ENCODE results near the gene DBT.

Gene DBT

DNA sequence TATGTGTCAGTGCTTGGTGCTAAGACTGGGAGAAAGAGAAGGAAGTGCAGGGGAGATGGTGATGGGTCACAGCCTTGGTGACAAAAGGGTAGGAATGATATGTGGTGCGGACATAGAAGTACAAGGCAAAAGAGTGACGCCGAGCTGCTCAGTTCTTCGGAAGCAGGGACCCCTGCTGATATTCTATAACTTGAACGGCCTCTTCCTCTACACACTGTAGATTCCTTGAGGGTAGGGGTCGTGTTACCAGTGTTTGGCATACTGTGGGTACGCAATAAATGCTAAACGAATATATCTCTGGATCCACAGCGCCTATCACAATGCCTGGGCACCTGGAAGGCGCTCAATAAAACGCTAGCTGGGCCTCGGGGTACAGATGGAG lies 488 bp downstream of the DBT start:
- no peaks in the 10 kb centered on the region for H3K36me3 ChIP-seq (ENCODE audit: control insufficient read depth in 1 of 2, insufficient read depth in 2 of 2, low read length in 2 of 2)
- peak overlapping the region; percentile 91 for H4K8ac ChIP-seq (ENCODE audit: low read depth, low read length)
- no peak overlapping the region for H3K23ac ChIP-seq (ENCODE audit: low read length)
- H3K14ac ChIP-seq (ENCODE audit: low read length), result peak overlapping the region; percentile 83
- peak overlapping the region; percentile 19 for H2BK120ac ChIP-seq (ENCODE audit: insufficient read depth, low read length, poor library complexity)
- H3K4me1 ChIP-seq (ENCODE audit: control insufficient read depth in 1 of 2, insufficient read depth in 2 of 2, low read length in 2 of 2), result peaks cover 0 to 5% of the 10 kb centered on the region in 2 experiments
- H2AK5ac ChIP-seq (ENCODE audit: low read length), result no peak overlapping the region
- H3K27me3 ChIP-seq (ENCODE audit: insufficient read depth, low read length), result no peaks in the 10 kb centered on the region
- peak overlapping the region; percentile 98 for H3K4me3 ChIP-seq (ENCODE audit: low read depth, low read length)
- no peaks in the 10 kb centered on the region for H3K9me3 ChIP-seq (ENCODE audit: insufficient read depth, low read depth, low read length)
- H2BK12ac ChIP-seq (ENCODE audit: low read length), result no peak overlapping the region
- H3K4me2 ChIP-seq (ENCODE audit: low read length), result peak overlapping the region; percentile 76
- WGBS (ENCODE audit: extremely low coverage, insufficient coverage, insufficient read length), result no CpG with 5 or more reads among the region's 12 CpGs
- peak overlapping the region; percentile 99 for H3K9ac ChIP-seq (ENCODE audit: low read length)
- no peak overlapping the region for H3K27ac ChIP-seq (ENCODE audit: low read depth, low read length)
- no peak for DNase-seq
- H4K12ac ChIP-seq (ENCODE audit: low read depth, low read length), result peak overlapping the region; percentile 54
- H2AFZ ChIP-seq (ENCODE audit: insufficient read depth, low read length, poor library complexity), result peak overlapping the region; percentile 53
- H4K91ac ChIP-seq (ENCODE audit: low read depth, low read length), result peak overlapping the region; percentile 64
- H3K79me2 ChIP-seq (ENCODE audit: control insufficient read depth, insufficient read depth, low read length, poor library complexity), result peaks cover 6% of the 10 kb centered on the region
- peak overlapping the region; percentile 24 for H2BK5ac ChIP-seq (ENCODE audit: low read depth, low read length, poor library complexity)
- peak overlapping the region; percentile 62 for H3K18ac ChIP-seq (ENCODE audit: low read length)
- H3K79me1 ChIP-seq (ENCODE audit: low read length), result peaks cover 5% of the 10 kb centered on the region
- H3K4ac ChIP-seq (ENCODE audit: low read depth, low read length), result peak overlapping the region; percentile 41

GRCh38 chr1:100246738-100247137 lies 2.9 kb downstream of the DBT start:
- Histone ChIP-seq H4K91ac (ENCODE audit: low read depth, low read length) (no peak overlapping the region), H2AFZ (ENCODE audit: insufficient read depth, low read length, poor library complexity) (no peak overlapping the region), H4K12ac (ENCODE audit: low read depth, low read length) (no peak overlapping the region), H2BK12ac (ENCODE audit: low read length) (no peak overlapping the region), H3K36me3 (ENCODE audit: control insufficient read depth in 1 of 2, insufficient read depth in 2 of 2, low read length in 2 of 2) (no peaks in the 10 kb centered on the region), H2BK5ac (ENCODE audit: low read depth, low read length, poor library complexity) (no peak overlapping the region), H3K79me1 (ENCODE audit: low read length) (peaks cover 5% of the 10 kb centered on the region), H3K79me2 (ENCODE audit: control insufficient read depth, insufficient read depth, low read length, poor library complexity) (peaks cover 6% of the 10 kb centered on the region), H3K18ac (ENCODE audit: low read length) (no peak overlapping the region), H3K4me3 (ENCODE audit: low read depth, low read length) (no peak overlapping the region), H3K23ac (ENCODE audit: low read length) (no peak overlapping the region), H3K4me1 (ENCODE audit: control insufficient read depth in 1 of 2, insufficient read depth in 2 of 2, low read length in 2 of 2) (peaks cover 0 to 5% of the 10 kb centered on the region in 2 experiments), H3K27ac (ENCODE audit: low read depth, low read length) (no peak overlapping the region), H2BK120ac (ENCODE audit: insufficient read depth, low read length, poor library complexity) (no peak overlapping the region), H3K4me2 (ENCODE audit: low read length) (no peak overlapping the region), H3K14ac (ENCODE audit: low read length) (no peak overlapping the region), H3K9ac (ENCODE audit: low read length) (no peak overlapping the region), H4K8ac (ENCODE audit: low read depth, low read length) (no peak overlapping the region), H3K27me3 (ENCODE audit: insufficient read depth, low read length) (no peaks in the 10 kb centered on the region), H2AK5ac (ENCODE audit: low read length) (no peak overlapping the region), H3K9me3 (ENCODE audit: insufficient read depth, low read depth, low read length) (no peaks in the 10 kb centered on the region), H3K4ac (ENCODE audit: low read depth, low read length) (no peak overlapping the region)
- DNase-seq, result peak in 1 of 2 donors; percentile 25
- no CpG with 5 or more reads among the region's 4 CpGs for WGBS (ENCODE audit: extremely low coverage, insufficient coverage, insufficient read length)

DNA sequence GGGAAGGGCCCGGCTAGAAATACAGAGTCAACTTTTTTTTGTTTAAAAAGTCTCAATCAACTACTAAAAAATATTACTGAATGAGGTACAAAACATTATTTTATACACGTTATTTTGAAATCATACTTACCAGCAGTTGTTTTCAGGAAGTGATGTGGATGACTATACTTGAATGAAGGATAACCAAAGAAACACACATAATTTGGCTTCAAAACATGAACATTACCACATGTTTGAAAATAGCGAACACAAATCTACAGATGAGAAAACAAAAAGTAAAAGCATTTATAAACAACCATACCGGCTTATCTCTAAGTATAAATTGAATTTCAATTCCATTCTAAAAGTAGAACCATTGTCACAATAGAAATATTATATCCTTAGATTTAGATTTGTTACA lies 9.0 kb downstream of the DBT start:
- Histone ChIP-seq H4K12ac (ENCODE audit: low read depth, low read length) (no peak overlapping the region), H3K4me2 (ENCODE audit: low read length) (no peak overlapping the region), H2BK12ac (ENCODE audit: low read length) (no peak overlapping the region), H3K14ac (ENCODE audit: low read length) (no peak overlapping the region), H2BK120ac (ENCODE audit: insufficient read depth, low read length, poor library complexity) (no peak overlapping the region), H3K27me3 (ENCODE audit: insufficient read depth, low read length) (no peaks in the 10 kb centered on the region), H3K9me3 (ENCODE audit: insufficient read depth, low read depth, low read length) (no peaks in the 10 kb centered on the region), H3K79me1 (ENCODE audit: low read length) (no peaks in the 10 kb centered on the region), H4K8ac (ENCODE audit: low read depth, low read length) (no peak overlapping the region), H3K27ac (ENCODE audit: low read depth, low read length) (no peak overlapping the region), H4K91ac (ENCODE audit: low read depth, low read length) (no peak overlapping the region), H3K79me2 (ENCODE audit: control insufficient read depth, insufficient read depth, low read length, poor library complexity) (no peaks in the 10 kb centered on the region), H3K36me3 (ENCODE audit: control insufficient read depth in 1 of 2, insufficient read depth in 2 of 2, low read length in 2 of 2) (peaks cover 2 to 3% of the 10 kb centered on the region in 2 experiments), H2AK5ac (ENCODE audit: low read length) (no peak overlapping the region), H3K4ac (ENCODE audit: low read depth, low read length) (no peak overlapping the region), H2AFZ (ENCODE audit: insufficient read depth, low read length, poor library complexity) (no peak overlapping the region), H3K4me3 (ENCODE audit: low read depth, low read length) (no peak overlapping the region), H3K23ac (ENCODE audit: low read length) (no peak overlapping the region), H2BK5ac (ENCODE audit: low read depth, low read length, poor library complexity) (no peak overlapping the region), H3K18ac (ENCODE audit: low read length) (no peak overlapping the region), H3K4me1 (ENCODE audit: control insufficient read depth in 1 of 2, insufficient read depth in 2 of 2, low read length in 2 of 2) (no peaks in the 10 kb centered on the region), H3K9ac (ENCODE audit: low read length) (no peak overlapping the region)
- DNase-seq, result no peak
- WGBS (ENCODE audit: extremely low coverage, insufficient coverage, insufficient read length), result no CpG with 5 or more reads among the region's 4 CpGs

- no peak overlapping the region for H3K9ac ChIP-seq (ENCODE audit: low read length)
- no peak overlapping the region for H3K23ac ChIP-seq (ENCODE audit: low read length)
- no peak overlapping the region for H3K27ac ChIP-seq (ENCODE audit: low read depth, low read length)
- no peaks in the 10 kb centered on the region for H3K27me3 ChIP-seq (ENCODE audit: insufficient read depth, low read length)
- H3K36me3 ChIP-seq (ENCODE audit: control insufficient read depth in 1 of 2, insufficient read depth in 2 of 2, low read length in 2 of 2), result peaks cover 2 to 3% of the 10 kb centered on the region in 2 experiments
- no peak overlapping the region for H3K4me2 ChIP-seq (ENCODE audit: low read length)
- no peak overlapping the region for H4K91ac ChIP-seq (ENCODE audit: low read depth, low read length)
- no peak overlapping the region for H2BK12ac ChIP-seq (ENCODE audit: low read length)
- H3K79me1 ChIP-seq (ENCODE audit: low read length), result no peaks in the 10 kb centered on the region
- no peaks in the 10 kb centered on the region for H3K9me3 ChIP-seq (ENCODE audit: insufficient read depth, low read depth, low read length)
- no peak overlapping the region for H3K4ac ChIP-seq (ENCODE audit: low read depth, low read length)
- H3K18ac ChIP-seq (ENCODE audit: low read length), result no peak overlapping the region
- no peak overlapping the region for H2AK5ac ChIP-seq (ENCODE audit: low read length)
- no peak overlapping the region for H3K14ac ChIP-seq (ENCODE audit: low read length)
- no peak for DNase-seq
- H2AFZ ChIP-seq (ENCODE audit: insufficient read depth, low read length, poor library complexity), result no peak overlapping the region
- no peak overlapping the region for H3K4me3 ChIP-seq (ENCODE audit: low read depth, low read length)
- no peak overlapping the region for H2BK5ac ChIP-seq (ENCODE audit: low read depth, low read length, poor library complexity)
- H3K4me1 ChIP-seq (ENCODE audit: control insufficient read depth in 1 of 2, insufficient read depth in 2 of 2, low read length in 2 of 2), result no peaks in the 10 kb centered on the region
- H2BK120ac ChIP-seq (ENCODE audit: insufficient read depth, low read length, poor library complexity), result no peak overlapping the region
- H4K8ac ChIP-seq (ENCODE audit: low read depth, low read length), result no peak overlapping the region
- H4K12ac ChIP-seq (ENCODE audit: low read depth, low read length), result no peak overlapping the region
- no peaks in the 10 kb centered on the region for H3K79me2 ChIP-seq (ENCODE audit: control insufficient read depth, insufficient read depth, low read length, poor library complexity)
Observed at GRCh38 chr1:100239961-100240360, 9.7 kb downstream of the DBT start.
